ENCODE results near the gene HSF4. TPM values are rescaled to one million over a fixed set of nuclear protein-coding genes. Genes with fewer than 3 reads are reported as not detected.

The HSF4 gene
- total and polyA plus RNA-seq, 2 donors (not counting 3 experiments of a cell fraction or from before 2014, with no cell fraction given), result 4.8 to 5.5 TPM

DNA sequence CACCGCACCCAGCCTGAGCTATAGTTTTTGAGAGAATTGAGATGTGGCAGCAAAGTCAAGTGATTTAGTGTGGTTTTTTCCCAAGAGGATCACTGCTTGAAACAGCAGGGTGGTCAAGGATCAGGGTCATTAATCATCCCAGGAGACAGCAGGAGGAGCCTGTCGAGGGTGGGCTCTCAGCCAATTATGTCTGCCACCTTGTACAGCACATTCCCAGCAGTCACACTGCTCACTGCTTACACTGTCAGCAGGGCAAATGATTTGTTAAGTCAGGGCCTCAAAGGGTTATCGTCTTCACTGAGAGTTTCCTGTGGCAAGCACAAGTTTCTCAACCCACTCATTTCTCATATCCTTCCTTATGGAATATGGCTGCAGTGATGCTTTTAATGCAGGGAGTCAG is 26.9 kb upstream of the HSF4 start:
- no peak overlapping the region for H2AFZ ChIP-seq (ENCODE audit: low read depth, low read length)
- no peak overlapping the region for H3K4me3 ChIP-seq (replicated peaks in 1 of 3; ENCODE audit: insufficient read depth in 1 of 3, low read depth in 1 of 3, low read length in 3 of 3)
- ChIA-PET CTCF (interaction anchor here (0.8 to 7.4 kb wide), 7 partner anchors 9 to 185 kb away, joined by 3 to 67 read pairs (median 3); no protein-coding TSS in a partner anchor), POLR2A (no interaction called here)
- peaks cover 9% of the 10 kb centered on the region for H3K4me1 ChIP-seq (ENCODE audit: control insufficient read depth, extremely low read depth, insufficient read depth, low read length)
- dilution Hi-C loops (cut with MboI; ENCODE audit: extremely low pct_ligation_motif_present, low sequenced_read_pairs), result no loop called here
- H3K9me1 ChIP-seq (replicated peaks; ENCODE audit: control insufficient read depth, extremely low read depth, insufficient read depth, low read length), result no peaks in the 10 kb centered on the region
- H3K9me3 ChIP-seq (replicated peaks; ENCODE audit: control insufficient read depth, insufficient read depth, low read length), result no peaks in the 10 kb centered on the region
- no peak for TF ChIP-seq JUN (IDR thresholded peaks at IDR 0.05; ENCODE audit: borderline replicate concordance, insufficient read depth, insufficient read length, low read depth)
- TF ChIP-seq MYC (IDR thresholded peaks at IDR 0.05; ENCODE audit: low read depth, low read length), result no peak
- TF ChIP-seq POLR2AphosphoS5 (IDR thresholded peaks at IDR 0.05; ENCODE audit: insufficient read depth, low read depth, low read length), result peak; percentile 63
- TF ChIP-seq GATA2 (IDR thresholded peaks at IDR 0.05; ENCODE audit: insufficient read depth, insufficient read length, low read depth, low read length), result peak; percentile 72
- no peaks in the 10 kb centered on the region for H3K79me2 ChIP-seq (ENCODE audit: control insufficient read depth, insufficient read depth, low read length)
- no peak overlapping the region for H3K9ac ChIP-seq (replicated peaks; ENCODE audit: extremely low read depth, insufficient read depth, low read length)
- H3K27ac ChIP-seq (ENCODE audit: insufficient read depth, low read depth, low read length), result no peak overlapping the region
- no TSS peak for BruUV-seq (replicated peaks)
- intact Hi-C loops (cut with micrococcal nuclease), result no loop called here
- peak; percentile 96 for DNase-seq (ENCODE audit: low read depth, low spot score)
- H3K27me3 ChIP-seq (ENCODE audit: control insufficient read depth in 2 of 2, insufficient read depth in 2 of 2, low read length in 2 of 2), result no peaks in the 10 kb centered on the region
- H3K36me3 ChIP-seq (ENCODE audit: control insufficient read depth in 2 of 2, extremely low read depth in 1 of 2, insufficient read depth in 2 of 2, low read length in 2 of 2), result peaks cover 0 to 29% of the 10 kb centered on the region in 2 experiments
- no peaks in the 10 kb centered on the region for H4K20me1 ChIP-seq (replicated peaks; ENCODE audit: control insufficient read depth, extremely low read depth, insufficient read depth, low read length)
- H3K4me2 ChIP-seq (ENCODE audit: insufficient read depth, low read length), result no peak overlapping the region
- peak; percentile 84 for FAIRE-seq

DNA sequence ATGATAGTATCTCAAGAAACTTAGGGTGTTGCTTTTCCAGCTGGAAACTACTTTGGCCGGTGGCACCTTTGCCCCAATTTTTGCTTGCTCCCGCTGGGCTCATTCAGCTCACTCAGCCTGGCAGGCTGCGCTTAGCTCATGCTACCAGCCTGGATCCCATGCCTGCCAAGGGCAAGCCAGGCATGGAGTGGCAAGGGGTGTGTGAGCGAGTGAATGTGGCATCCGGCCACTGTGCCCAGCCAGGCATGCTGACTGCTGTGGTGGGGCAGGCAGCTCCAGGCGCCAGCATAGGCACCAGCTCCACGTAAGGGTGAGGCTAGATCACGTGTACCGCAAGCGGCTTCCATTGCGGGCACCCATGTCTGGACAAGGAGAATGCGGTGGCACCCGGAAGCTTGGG is 23.2 kb upstream of the HSF4 start:
- no peak overlapping the region for H3K4me2 ChIP-seq (ENCODE audit: insufficient read depth, low read length)
- H3K27ac ChIP-seq (ENCODE audit: insufficient read depth, low read depth, low read length), result no peak overlapping the region
- H3K27me3 ChIP-seq (ENCODE audit: control insufficient read depth in 2 of 2, insufficient read depth in 2 of 2, low read length in 2 of 2), result no peaks in the 10 kb centered on the region
- ChIA-PET CTCF (interaction anchor here (1.1 to 7.4 kb wide), 5 partner anchors 14 to 188 kb away, joined by 3 to 67 read pairs (median 3); partner anchors contain the start of genes CES3 and NOL3), POLR2A (interaction anchor here (0.7 kb wide), 1 partner anchor 10 kb away, joined by 4 read pairs; no protein-coding TSS in a partner anchor)
- FAIRE-seq (no peak), DNase-seq (ENCODE audit: low read depth, low spot score) (no peak)
- H3K4me3 ChIP-seq (replicated peaks in 1 of 3; ENCODE audit: insufficient read depth in 1 of 3, low read depth in 1 of 3, low read length in 3 of 3), result no peak overlapping the region
- dilution Hi-C loops (cut with MboI; ENCODE audit: extremely low pct_ligation_motif_present, low sequenced_read_pairs) (no loop called here), intact Hi-C loops (cut with micrococcal nuclease) (no loop called here)
- no peaks in the 10 kb centered on the region for H3K79me2 ChIP-seq (ENCODE audit: control insufficient read depth, insufficient read depth, low read length)
- no peak overlapping the region for H2AFZ ChIP-seq (ENCODE audit: low read depth, low read length)
- H3K36me3 ChIP-seq (ENCODE audit: control insufficient read depth in 2 of 2, extremely low read depth in 1 of 2, insufficient read depth in 2 of 2, low read length in 2 of 2), result peaks cover 2 to 49% of the 10 kb centered on the region in 2 experiments
- no peaks in the 10 kb centered on the region for H3K9me1 ChIP-seq (replicated peaks; ENCODE audit: control insufficient read depth, extremely low read depth, insufficient read depth, low read length)
- no TSS peak for BruUV-seq (replicated peaks)
- H3K9ac ChIP-seq (replicated peaks; ENCODE audit: extremely low read depth, insufficient read depth, low read length), result no peak overlapping the region
- H3K4me1 ChIP-seq (ENCODE audit: control insufficient read depth, extremely low read depth, insufficient read depth, low read length), result peaks cover 9% of the 10 kb centered on the region
- no peaks in the 10 kb centered on the region for H3K9me3 ChIP-seq (replicated peaks; ENCODE audit: control insufficient read depth, insufficient read depth, low read length)
- TF ChIP-seq JUN (IDR thresholded peaks at IDR 0.05; ENCODE audit: borderline replicate concordance, insufficient read depth, insufficient read length, low read depth), result no peak
- TF ChIP-seq, protein P1, sequence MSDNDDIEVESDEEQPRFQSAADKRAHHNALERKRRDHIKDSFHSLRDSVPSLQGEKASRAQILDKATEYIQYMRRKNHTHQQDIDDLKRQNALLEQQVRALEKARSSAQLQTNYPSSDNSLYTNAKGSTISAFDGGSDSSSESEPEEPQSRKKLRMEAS (IDR thresholded peaks at IDR 0.05; ENCODE audit: insufficient read depth, insufficient read length), result no peak
- TF ChIP-seq POLR2A (IDR thresholded peaks at IDR 0.05; ENCODE audit: low read depth, low read length), result no peak
- TF ChIP-seq POLR2AphosphoS5 (IDR thresholded peaks at IDR 0.05; ENCODE audit: insufficient read depth, low read depth, low read length), result no peak
- no peak for TF ChIP-seq MYC (IDR thresholded peaks at IDR 0.05; ENCODE audit: low read depth, low read length)
- TF ChIP-seq, protein P2, sequence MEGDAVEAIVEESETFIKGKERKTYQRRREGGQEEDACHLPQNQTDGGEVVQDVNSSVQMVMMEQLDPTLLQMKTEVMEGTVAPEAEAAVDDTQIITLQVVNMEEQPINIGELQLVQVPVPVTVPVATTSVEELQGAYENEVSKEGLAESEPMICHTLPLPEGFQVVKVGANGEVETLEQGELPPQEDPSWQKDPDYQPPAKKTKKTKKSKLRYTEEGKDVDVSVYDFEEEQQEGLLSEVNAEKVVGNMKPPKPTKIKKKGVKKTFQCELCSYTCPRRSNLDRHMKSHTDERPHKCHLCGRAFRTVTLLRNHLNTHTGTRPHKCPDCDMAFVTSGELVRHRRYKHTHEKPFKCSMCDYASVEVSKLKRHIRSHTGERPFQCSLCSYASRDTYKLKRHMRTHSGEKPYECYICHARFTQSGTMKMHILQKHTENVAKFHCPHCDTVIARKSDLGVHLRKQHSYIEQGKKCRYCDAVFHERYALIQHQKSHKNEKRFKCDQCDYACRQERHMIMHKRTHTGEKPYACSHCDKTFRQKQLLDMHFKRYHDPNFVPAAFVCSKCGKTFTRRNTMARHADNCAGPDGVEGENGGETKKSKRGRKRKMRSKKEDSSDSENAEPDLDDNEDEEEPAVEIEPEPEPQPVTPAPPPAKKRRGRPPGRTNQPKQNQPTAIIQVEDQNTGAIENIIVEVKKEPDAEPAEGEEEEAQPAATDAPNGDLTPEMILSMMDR (IDR thresholded peaks at IDR 0.05; ENCODE audit: extremely low read depth in 1 of 2, insufficient read depth in 1 of 2, low read depth in 1 of 2, low read length in 2 of 2), result no peak
- TF ChIP-seq EZH2 (IDR thresholded peaks at IDR 0.05; ENCODE audit: borderline replicate concordance, low read depth, low read length, severe bottlenecking), result no peak
- no peak for TF ChIP-seq GATA2 (IDR thresholded peaks at IDR 0.05; ENCODE audit: insufficient read depth, insufficient read length, low read depth, low read length)
- no peak for TF ChIP-seq FOS (IDR thresholded peaks at IDR 0.05; ENCODE audit: borderline replicate concordance, insufficient read depth, low read length)
- no peaks in the 10 kb centered on the region for H4K20me1 ChIP-seq (replicated peaks; ENCODE audit: control insufficient read depth, extremely low read depth, insufficient read depth, low read length)

All from endothelial cell of umbilical vein (primary cell).